NCI-H2107 (cell line): ENCODE measurements around the gene PGGHG.
"Not testable (repeated sequence)": the region's sequence is repeated elsewhere in the genome, so short reads cannot be mapped to it uniquely, and the experiment has no call there.

Source experiments
- DNase-seq: peaks from one replicate; lab custom pipeline; 2025; lab: John Stamatoyannopoulos, UW

PGGHG gene

GRCh38 chr11:297586-298405 is 8.9 kb downstream of the PGGHG start:
- no peak for DNase-seq

- no peak for DNase-seq
Measured at GRCh38 chr11:298406-299065, 9.6 kb downstream of the PGGHG start.

GRCh38 chr11:299081-299891 is 10.4 kb downstream of the PGGHG start, which contains the start of gene IFITM5:
Gene IFITM5, minus strand, starts transcription at chr11:299526. Its CDS starts 36 bp downstream, at chr11:299490.
- no peak for DNase-seq

- no peak for DNase-seq
Measured at GRCh38 chr11:299951-300735, 11.2 kb downstream of the PGGHG start.

- DNase-seq, result no peak
Measured at GRCh38 chr11:303363-303762, 14.4 kb downstream of the PGGHG start.

GRCh38 chr11:304061-304506 is 15.2 kb downstream of the PGGHG start:
- no peak for DNase-seq

- no peak for DNase-seq
Measured at GRCh38 chr11:304915-305843, 16.3 kb downstream of the PGGHG start.

- DNase-seq, result no peak
Measured at GRCh38 chr11:305844-306211, 16.9 kb downstream of the PGGHG start.

GRCh38 chr11:306645-307371 is 17.9 kb downstream of the PGGHG start:
- DNase-seq, result no peak

GRCh38 chr11:307766-308708 is 19.1 kb downstream of the PGGHG start, which contains the start of gene IFITM2:
Gene IFITM2, plus strand, starts transcription at chr11:307816. Its CDS starts 377 bp downstream, at chr11:308193.
- DNase-seq, result not testable (repeated sequence)

- not testable (repeated sequence) for DNase-seq
Measured at GRCh38 chr11:308740-309665, 20.1 kb downstream of the PGGHG start.

GRCh38 chr11:309979-310572 is 21.1 kb downstream of the PGGHG start:
- DNase-seq, result not testable (repeated sequence)

- not testable (repeated sequence) for DNase-seq
Measured at GRCh38 chr11:311013-311748, 22.3 kb downstream of the PGGHG start.

GRCh38 chr11:312092-312816 is 23.3 kb downstream of the PGGHG start:
- no peak for DNase-seq

GRCh38 chr11:313304-313786 is 24.4 kb downstream of the PGGHG start:
- DNase-seq, result no peak
